HCT116 (cell line): ENCODE measurements around the gene RELL1. TPM values are rescaled to one million over a fixed set of nuclear protein-coding genes. Genes with fewer than 3 reads are reported as not detected.

Experiments
- ATAC-seq: fragments of 200-7000 bp; cut with Tn5 transposase; 2 replicates; pipeline ENCODE4 v1.9.1; 2020; ENCODE audit warnings: mild to moderate bottlenecking, moderate library complexity
- BruUV-seq: library from RNA; stranded (reverse); fragments of 400-500 nt; replicated peaks from 2 replicates; lab custom pipeline; 2021; lab: Mats Ljungman, UMichigan
- CTCF ChIA-PET: fragments of 300-600 bp; sonication (Branson Sonifier 250); formaldehyde crosslinking; loops from one replicate; lab custom pipeline; 2021; ENCODE audit warnings: antibody characterized with exemption; lab: Charles Lee
- POLR2A ChIA-PET: fragments of 300-600, 350-600 bp; sonication (Branson Sonifier 250); formaldehyde crosslinking; loops from one replicate; lab custom pipeline; 2021; ENCODE audit warnings: antibody characterized with exemption; lab: Charles Lee
- RAD21 ChIA-PET, 2 experiments: fragments of 300-600 bp; sonication (Branson Sonifier 250); formaldehyde crosslinking; loops; one replicate each; lab custom pipeline; 2023; ENCODE audit warnings: low total read pairs in 2 of 2; ENCODE audit not compliant: uncharacterized antibody in 2 of 2, unreplicated experiment in 2 of 2, low non-redundant PET in 1 of 2; lab: Charles Lee
- DNase-seq: peaks from one replicate; pipeline ENCODE4 v3.0.0-alpha.2; 2010; ENCODE audit warnings: low read depth, low spot score
- H2AFZ ChIP-seq: fragments of 200-600 bp; shearing (Covaris generic), sonication (generic); 2 replicates; pipeline ENCODE4 v1.6.1; 2017; ENCODE audit warnings: low read depth, mixed run types, mixed read lengths, antibody characterized with exemption, low read length; ENCODE audit not compliant: poor library complexity, severe bottlenecking
- H3K27ac ChIP-seq: 2 replicates; pipeline ENCODE4 v1.5.1; 2012; ENCODE audit warnings: low read depth, low read length
- H3K27me3 ChIP-seq: fragments of 200-600 bp; sonication (generic); 2 replicates; pipeline ENCODE4 v1.6.1; 2016; ENCODE audit warnings: mixed run types, low read length, mixed read lengths; ENCODE audit not compliant: insufficient read depth
- H3K36me3 ChIP-seq, 2 experiments: fragments of 200-500 bp in 1 of 2; fragments of 200-600 bp in 1 of 2; sonication (Bioruptor generic) in 1 of 2; sonication (generic) in 1 of 2; 2 replicates each; pipeline versions ENCODE4 v1.5.1 to v1.6.1; 2014 to 2016; ENCODE audit warnings: low read length in 2 of 2, inconsistent platforms in 1 of 2, mixed read lengths in 1 of 2, mixed run types in 1 of 2; ENCODE audit not compliant: insufficient read depth in 2 of 2, control insufficient read depth in 1 of 2
- H3K4me1 ChIP-seq, 2 experiments: fragments of 200-600 bp in 1 of 2; sonication (generic) in 1 of 2; 2 replicates each; pipeline versions ENCODE4 v1.5.1 to v1.6.1; 2012 to 2017; ENCODE audit warnings: low read length in 2 of 2, inconsistent platforms in 1 of 2, mild to moderate bottlenecking in 1 of 2, mixed read lengths in 1 of 2, mixed run types in 1 of 2, moderate library complexity in 1 of 2; ENCODE audit not compliant: insufficient read depth in 2 of 2, control insufficient read depth in 1 of 2
- H3K4me2 ChIP-seq: fragments of 200-600 bp; sonication (generic); 2 replicates; pipeline ENCODE4 v1.6.1; 2017; ENCODE audit warnings: mixed run types, low read length, mixed read lengths
- H3K4me3 ChIP-seq, 2 experiments: fragments of 200-600 bp in 1 of 2; sonication (generic) in 1 of 2; replicated peaks in 1 of 2; 2 replicates each; pipeline ENCODE4 v1.5.1; 2011 to 2016; ENCODE audit warnings: low read length in 2 of 2, control low read depth in 1 of 2, low read depth in 1 of 2, mild to moderate bottlenecking in 1 of 2, mixed read lengths in 1 of 2, mixed run types in 1 of 2
- H3K79me2 ChIP-seq: fragments of 200-600 bp; sonication (generic); 2 replicates; pipeline ENCODE4 v1.6.1; 2017; ENCODE audit warnings: mild to moderate bottlenecking, mixed run types, low read length, moderate library complexity, mixed read lengths; ENCODE audit not compliant: insufficient read depth
- H3K9ac ChIP-seq: fragments of 200-600 bp; sonication (generic); 2 replicates; pipeline ENCODE4 v1.6.1; 2016; ENCODE audit warnings: low read length, mixed read lengths
- H3K9me2 ChIP-seq: fragments of 200-600 bp; sonication (generic), shearing (Covaris generic); 2 replicates; pipeline ENCODE4 v1.6.1; 2017; ENCODE audit warnings: mixed run types, mild to moderate bottlenecking, moderate library complexity; ENCODE audit not compliant: insufficient read depth
- H3K9me3 ChIP-seq, 2 experiments: fragments of 200-500 bp in 1 of 2; fragments of 200-600 bp in 1 of 2; sonication (Bioruptor generic) in 1 of 2; sonication (generic) in 1 of 2; 2 replicates each; pipeline ENCODE4 v1.6.1; 2014 to 2017; ENCODE audit warnings: low read length in 2 of 2, mixed read lengths in 2 of 2, inconsistent platforms in 1 of 2, low read depth in 1 of 2, mild to moderate bottlenecking in 1 of 2, mixed run types in 1 of 2, moderate library complexity in 1 of 2; ENCODE audit not compliant: control insufficient read depth in 1 of 2, insufficient read depth in 1 of 2
- H4K20me1 ChIP-seq: fragments of 200-600 bp; sonication (generic), shearing (Covaris generic); 2 replicates; pipeline ENCODE4 v1.6.1; 2017; ENCODE audit warnings: mixed run types, mild to moderate bottlenecking, moderate library complexity; ENCODE audit not compliant: insufficient read depth
- CBX3 ChIP-seq: IDR thresholded peaks from 2 replicates; pipeline ENCODE4 v1.6.1; 2012; ENCODE audit warnings: low read depth
- ELF1 ChIP-seq: IDR thresholded peaks from 2 replicates; pipeline ENCODE4 v1.6.1; 2012; ENCODE audit warnings: low read depth, borderline replicate concordance
- EZH2phosphoT487 ChIP-seq: fragments of 200-600 bp; IDR thresholded peaks from 2 replicates; pipeline ENCODE4 v1.6.1; 2018; ENCODE audit warnings: antibody characterized with exemption, borderline replicate concordance
- FOSL1 ChIP-seq: IDR thresholded peaks from 2 replicates; pipeline ENCODE4 v1.6.1; 2012; ENCODE audit warnings: low read depth
- POLR2A ChIP-seq: IDR thresholded peaks from 2 replicates; pipeline ENCODE4 v1.7.0; 2011; ENCODE audit warnings: borderline replicate concordance; ENCODE audit not compliant: insufficient read depth, insufficient read length; ENCODE audit errors: extremely low read depth
- POLR2AphosphoS5 ChIP-seq: IDR thresholded peaks from 2 replicates; pipeline ENCODE4 v1.6.1; 2011; ENCODE audit warnings: mild to moderate bottlenecking, low read depth, low read length, moderate library complexity
- SRF ChIP-seq: IDR thresholded peaks from 2 replicates; pipeline ENCODE4 v1.6.1; 2012; ENCODE audit warnings: low read depth
- YY1 ChIP-seq: IDR thresholded peaks from 2 replicates; pipeline ENCODE4 v1.6.1; 2011; ENCODE audit warnings: low read length, low read depth, moderate library complexity, mild to moderate bottlenecking; ENCODE audit not compliant: insufficient replicate concordance; ENCODE audit errors: extremely low read depth
- ZFX ChIP-seq: fragments of 450-650 bp; IDR thresholded peaks from 2 replicates; pipeline ENCODE4 v1.6.1; 2017
- ZNF274 ChIP-seq: fragments of 200-500 bp; sonication (Bioruptor generic); IDR thresholded peaks from 2 replicates; pipeline ENCODE4 v1.6.1; 2014; ENCODE audit warnings: mild to moderate bottlenecking, low read depth, low read length, inconsistent platforms
- intact Hi-C: fragments of 100-400 bp; cut with micrococcal nuclease; formaldehyde crosslinking; loops from 2 replicates; pipeline ENCODE4 v1.10.0; 2022
- total RNA-seq: library from RNA; stranded (reverse); gene quantifications from one replicate; pipeline ENCODE4 v1.2.1, GENCODE V29; 2021; ENCODE audit not compliant: unreplicated experiment
- TF ChIP-seq, protein P1 (sequence below): IDR thresholded peaks from 2 replicates; pipeline ENCODE4 v1.6.1; 2012; ENCODE audit warnings: low read depth
- TF ChIP-seq, protein P2 (sequence below): IDR thresholded peaks from 2 replicates; pipeline ENCODE4 v1.6.1; 2012
- TF ChIP-seq, protein P3 (sequence below): IDR thresholded peaks from 2 replicates; pipeline ENCODE4 v1.6.1; 2012

The RELL1 gene
- total RNA-seq, 1 experiment from 2014 or later: 30.2 TPM

DNA sequence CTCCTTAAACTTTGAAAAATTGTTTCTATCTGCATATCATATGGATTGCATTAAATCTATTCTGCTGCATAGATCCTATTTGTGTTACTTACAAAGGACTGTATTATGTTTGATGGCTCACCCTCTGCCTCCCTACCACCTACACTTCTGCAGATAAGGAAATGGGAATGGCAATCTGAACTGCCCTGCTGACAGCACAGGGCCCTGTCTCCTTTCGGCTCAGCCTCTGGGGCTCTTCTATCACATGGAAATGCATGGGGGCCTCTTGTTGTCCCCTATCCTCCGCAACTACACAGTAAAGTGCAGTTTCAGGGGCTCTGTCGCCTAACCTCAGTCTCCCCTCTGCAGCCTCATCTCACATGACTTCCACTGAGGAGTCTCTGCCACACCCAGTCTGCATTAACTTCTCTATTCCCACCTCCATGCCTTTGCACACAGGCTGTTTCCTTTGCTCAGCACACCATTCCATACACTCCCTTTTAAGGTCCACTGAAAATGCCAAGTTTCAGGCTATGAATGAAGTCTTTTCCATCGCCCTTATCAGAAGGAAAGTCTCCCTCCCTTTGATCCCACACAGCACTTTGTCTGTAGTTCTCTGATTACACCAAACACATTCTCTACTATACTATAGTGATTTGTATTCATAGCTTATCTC lies 12.5 kb downstream of the RELL1 start:
- Histone ChIP-seq H3K9me3 (no peaks in the 10 kb centered on the region), H3K36me3 (no peaks in the 10 kb centered on the region), H3K4me1 (peaks cover 4 to 31% of the 10 kb centered on the region in 2 experiments; a peak in 3 of 4 replicates), H3K9ac (no peak overlapping the region), H3K4me2 (no peak overlapping the region), H2AFZ (no peak overlapping the region), H4K20me1 (peaks cover 4% of the 10 kb centered on the region; the same call in 1 of the 2 replicates), H3K9me2 (no peaks in the 10 kb centered on the region), H3K4me3 (no peak overlapping the region), H3K27ac (no peak overlapping the region), H3K79me2 (peaks cover 58% of the 10 kb centered on the region), H3K27me3 (no peaks in the 10 kb centered on the region)
- TF ChIP-seq POLR2A (no peak), CBX3 (no peak)
- TF ChIP-seq, protein P1, sequence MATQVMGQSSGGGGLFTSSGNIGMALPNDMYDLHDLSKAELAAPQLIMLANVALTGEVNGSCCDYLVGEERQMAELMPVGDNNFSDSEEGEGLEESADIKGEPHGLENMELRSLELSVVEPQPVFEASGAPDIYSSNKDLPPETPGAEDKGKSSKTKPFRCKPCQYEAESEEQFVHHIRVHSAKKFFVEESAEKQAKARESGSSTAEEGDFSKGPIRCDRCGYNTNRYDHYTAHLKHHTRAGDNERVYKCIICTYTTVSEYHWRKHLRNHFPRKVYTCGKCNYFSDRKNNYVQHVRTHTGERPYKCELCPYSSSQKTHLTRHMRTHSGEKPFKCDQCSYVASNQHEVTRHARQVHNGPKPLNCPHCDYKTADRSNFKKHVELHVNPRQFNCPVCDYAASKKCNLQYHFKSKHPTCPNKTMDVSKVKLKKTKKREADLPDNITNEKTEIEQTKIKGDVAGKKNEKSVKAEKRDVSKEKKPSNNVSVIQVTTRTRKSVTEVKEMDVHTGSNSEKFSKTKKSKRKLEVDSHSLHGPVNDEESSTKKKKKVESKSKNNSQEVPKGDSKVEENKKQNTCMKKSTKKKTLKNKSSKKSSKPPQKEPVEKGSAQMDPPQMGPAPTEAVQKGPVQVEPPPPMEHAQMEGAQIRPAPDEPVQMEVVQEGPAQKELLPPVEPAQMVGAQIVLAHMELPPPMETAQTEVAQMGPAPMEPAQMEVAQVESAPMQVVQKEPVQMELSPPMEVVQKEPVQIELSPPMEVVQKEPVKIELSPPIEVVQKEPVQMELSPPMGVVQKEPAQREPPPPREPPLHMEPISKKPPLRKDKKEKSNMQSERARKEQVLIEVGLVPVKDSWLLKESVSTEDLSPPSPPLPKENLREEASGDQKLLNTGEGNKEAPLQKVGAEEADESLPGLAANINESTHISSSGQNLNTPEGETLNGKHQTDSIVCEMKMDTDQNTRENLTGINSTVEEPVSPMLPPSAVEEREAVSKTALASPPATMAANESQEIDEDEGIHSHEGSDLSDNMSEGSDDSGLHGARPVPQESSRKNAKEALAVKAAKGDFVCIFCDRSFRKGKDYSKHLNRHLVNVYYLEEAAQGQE: no peak
- intact Hi-C loops: no loop called here
- ATAC-seq (no peak), DNase-seq (no peak)
- CTCF ChIA-PET: no interaction called here
- RAD21 ChIA-PET: no interaction called here
- no TSS peak for BruUV-seq
- POLR2A ChIA-PET: no interaction called here

DNA sequence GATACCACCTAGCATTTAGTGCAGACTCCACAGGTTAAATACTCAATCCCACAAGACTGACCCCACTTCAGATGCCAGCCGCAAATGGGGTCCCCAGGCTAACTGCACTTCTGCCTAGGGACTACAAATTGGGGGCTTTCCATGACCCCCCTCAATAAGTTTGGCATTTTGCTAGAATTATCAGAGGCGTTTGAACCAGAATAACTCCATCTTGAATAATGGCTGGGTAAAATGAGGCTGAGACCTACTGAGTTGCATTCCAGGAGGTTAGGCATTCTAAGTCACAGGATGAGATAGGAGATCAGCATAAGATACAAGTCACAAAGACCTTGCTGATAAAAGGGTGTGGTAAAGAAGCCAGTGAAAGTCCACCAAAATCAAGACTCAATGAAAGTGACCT lies 15.1 kb downstream of the RELL1 start:
- RAD21 ChIA-PET: no interaction called here
- POLR2A ChIA-PET: no interaction called here
- Histone ChIP-seq H3K4me1 (peaks cover 20 to 46% of the 10 kb centered on the region in 2 experiments), H3K4me2 (no peak overlapping the region), H3K9me3 (no peaks in the 10 kb centered on the region), H2AFZ (no peak overlapping the region), H3K79me2 (peaks cover 44% of the 10 kb centered on the region), H3K9me2 (no peaks in the 10 kb centered on the region), H4K20me1 (0 out of 2 replicates have a peak, but pooled peaks cover under 1% of the 10 kb centered on the region), H3K4me3 (no peak overlapping the region), H3K27me3 (no peaks in the 10 kb centered on the region), H3K9ac (no peak overlapping the region), H3K27ac (no peak overlapping the region), H3K36me3 (no peaks in the 10 kb centered on the region)
- CTCF ChIA-PET: no interaction called here
- no peak for ATAC-seq
- intact Hi-C loops: no loop called here
- no TSS peak for BruUV-seq
- no peak for DNase-seq
- TF ChIP-seq EZH2phosphoT487: no peak
- TF ChIP-seq ELF1: no peak
- TF ChIP-seq ZFX: no peak
- TF ChIP-seq, protein P2, sequence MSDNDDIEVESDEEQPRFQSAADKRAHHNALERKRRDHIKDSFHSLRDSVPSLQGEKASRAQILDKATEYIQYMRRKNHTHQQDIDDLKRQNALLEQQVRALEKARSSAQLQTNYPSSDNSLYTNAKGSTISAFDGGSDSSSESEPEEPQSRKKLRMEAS: no peak
- TF ChIP-seq YY1: no peak
- TF ChIP-seq FOSL1: no peak
- no peak for TF ChIP-seq CBX3
- TF ChIP-seq, protein P3, sequence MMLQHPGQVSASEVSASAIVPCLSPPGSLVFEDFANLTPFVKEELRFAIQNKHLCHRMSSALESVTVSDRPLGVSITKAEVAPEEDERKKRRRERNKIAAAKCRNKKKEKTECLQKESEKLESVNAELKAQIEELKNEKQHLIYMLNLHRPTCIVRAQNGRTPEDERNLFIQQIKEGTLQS: no peak
- no peak for TF ChIP-seq ZNF274
- no peak for TF ChIP-seq SRF
- TF ChIP-seq, protein P1: no peak
- TF ChIP-seq POLR2AphosphoS5: no peak
